Tibial nerve (tissue), 3 donors: Measurements from ENCODE around the gene ANKRD62.

ENCODE experiments used
- POLR2A ChIP-seq, 2 donors: fragments of 450-650 bp; IDR thresholded peaks; one replicate each; pipeline ENCODE4 v1.6.1; 2017; ENCODE audit warnings: antibody characterized with exemption in 2 of 2, mild to moderate bottlenecking in 2 of 2, moderate library complexity in 2 of 2
- TF ChIP-seq, protein P1 (sequence below), 5 experiments: fragments of 200-600 bp in 3 of 5; fragments of 450-650 bp in 2 of 5; sonication (generic) in 3 of 5; IDR thresholded peaks; one replicate each; pipeline ENCODE4 v1.5.1; 2016 to 2019; ENCODE audit warnings: antibody characterized with exemption in 5 of 5, mild to moderate bottlenecking in 3 of 5, moderate library complexity in 2 of 5

DNA sequence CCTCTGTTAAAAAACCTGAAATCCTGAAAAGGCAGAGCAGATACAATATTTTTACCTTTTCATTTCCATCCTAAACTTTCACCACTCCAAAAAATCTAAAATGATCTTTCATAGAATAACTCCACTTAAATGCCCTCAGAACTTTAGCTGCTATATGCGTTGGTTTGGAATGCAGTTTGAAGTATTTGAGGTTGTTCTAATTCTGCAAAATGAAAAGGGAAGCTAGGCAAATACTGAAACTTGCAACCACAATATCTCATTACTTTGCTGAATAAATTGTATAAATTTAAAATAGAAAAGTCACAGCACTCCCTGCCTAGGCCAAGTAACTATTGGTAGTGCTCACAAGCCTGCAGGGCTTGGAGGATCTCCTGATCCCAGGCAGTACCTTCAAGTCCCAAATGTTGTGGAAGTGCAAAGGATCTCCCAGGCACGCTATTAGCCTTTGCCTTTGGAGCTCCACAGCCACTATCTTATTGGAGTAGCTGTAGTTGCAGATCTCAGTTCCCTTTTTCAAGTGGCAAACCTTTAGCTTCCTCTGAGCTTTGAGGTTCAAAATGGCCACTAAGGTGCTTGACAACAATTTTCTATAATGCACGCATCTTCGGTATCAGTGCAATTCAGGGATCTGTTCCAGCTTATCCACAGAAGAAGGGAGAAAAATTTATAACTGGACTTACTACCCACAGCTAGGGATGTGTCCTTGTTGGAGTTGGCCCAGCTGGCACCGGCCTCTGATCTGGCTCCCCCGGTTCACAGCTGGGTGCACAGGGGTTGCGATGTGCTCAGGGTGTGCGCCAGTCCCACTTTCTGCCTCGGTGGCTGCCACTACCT lies 43.4 kb upstream of the ANKRD62 start:
- TF ChIP-seq, protein P1, sequence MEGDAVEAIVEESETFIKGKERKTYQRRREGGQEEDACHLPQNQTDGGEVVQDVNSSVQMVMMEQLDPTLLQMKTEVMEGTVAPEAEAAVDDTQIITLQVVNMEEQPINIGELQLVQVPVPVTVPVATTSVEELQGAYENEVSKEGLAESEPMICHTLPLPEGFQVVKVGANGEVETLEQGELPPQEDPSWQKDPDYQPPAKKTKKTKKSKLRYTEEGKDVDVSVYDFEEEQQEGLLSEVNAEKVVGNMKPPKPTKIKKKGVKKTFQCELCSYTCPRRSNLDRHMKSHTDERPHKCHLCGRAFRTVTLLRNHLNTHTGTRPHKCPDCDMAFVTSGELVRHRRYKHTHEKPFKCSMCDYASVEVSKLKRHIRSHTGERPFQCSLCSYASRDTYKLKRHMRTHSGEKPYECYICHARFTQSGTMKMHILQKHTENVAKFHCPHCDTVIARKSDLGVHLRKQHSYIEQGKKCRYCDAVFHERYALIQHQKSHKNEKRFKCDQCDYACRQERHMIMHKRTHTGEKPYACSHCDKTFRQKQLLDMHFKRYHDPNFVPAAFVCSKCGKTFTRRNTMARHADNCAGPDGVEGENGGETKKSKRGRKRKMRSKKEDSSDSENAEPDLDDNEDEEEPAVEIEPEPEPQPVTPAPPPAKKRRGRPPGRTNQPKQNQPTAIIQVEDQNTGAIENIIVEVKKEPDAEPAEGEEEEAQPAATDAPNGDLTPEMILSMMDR (IDR thresholded peaks at IDR 0.05): no peak
- no peak for TF ChIP-seq POLR2A (IDR thresholded peaks at IDR 0.05)
